Activated naive CD4-positive, alpha-beta T cell treated with anti-CD3 and anti-CD28 coated beads, Interleukin-2, amount 50 U/mL, for 24 hours (primary cell): Measurements from ENCODE around the gene MSH4.

ENCODE experiments used
- H3K27ac Mint-ChIP-seq: one replicate; pipeline ENCODE4 v1.8.0; 2021; ENCODE audit warnings: mild to moderate bottlenecking, mixed read lengths
- H3K27me3 Mint-ChIP-seq: one replicate; pipeline ENCODE4 v1.8.0; 2021; ENCODE audit warnings: mixed read lengths
- H3K36me3 Mint-ChIP-seq: one replicate; pipeline ENCODE4 v1.8.0; 2021; ENCODE audit warnings: mixed read lengths
- H3K4me1 Mint-ChIP-seq: one replicate; pipeline ENCODE4 v1.8.0; 2021; ENCODE audit warnings: mixed read lengths
- H3K4me3 Mint-ChIP-seq: one replicate; pipeline ENCODE4 v1.8.0; 2021; ENCODE audit warnings: mild to moderate bottlenecking, mixed read lengths
- H3K9me3 Mint-ChIP-seq: one replicate; pipeline ENCODE4 v1.8.0; 2021; ENCODE audit warnings: mixed read lengths

Gene MSH4

GRCh38 chr1:75952016-75952415 is 155.3 kb downstream of the MSH4 start:
- H3K27me3 Mint-ChIP-seq, result peaks cover 3% of the 10 kb centered on the region
- H3K27ac Mint-ChIP-seq, result no peak overlapping the region
- no peaks in the 10 kb centered on the region for H3K4me1 Mint-ChIP-seq
- H3K36me3 Mint-ChIP-seq, result no peaks in the 10 kb centered on the region
- no peaks in the 10 kb centered on the region for H3K9me3 Mint-ChIP-seq
- H3K4me3 Mint-ChIP-seq, result no peak overlapping the region

- H3K27ac Mint-ChIP-seq, result no peak overlapping the region
- no peaks in the 10 kb centered on the region for H3K4me1 Mint-ChIP-seq
- H3K36me3 Mint-ChIP-seq, result no peaks in the 10 kb centered on the region
- H3K4me3 Mint-ChIP-seq, result no peak overlapping the region
- H3K27me3 Mint-ChIP-seq, result no peaks in the 10 kb centered on the region
- H3K9me3 Mint-ChIP-seq, result no peaks in the 10 kb centered on the region
Measured at GRCh38 chr1:75953461-75953860, 156.8 kb downstream of the MSH4 start.

GRCh38 chr1:75954586-75954985 is 157.9 kb downstream of the MSH4 start:
- Mint-ChIP-seq H3K27ac (no peak overlapping the region), H3K4me3 (no peak overlapping the region), H3K27me3 (no peaks in the 10 kb centered on the region), H3K9me3 (no peaks in the 10 kb centered on the region), H3K36me3 (no peaks in the 10 kb centered on the region), H3K4me1 (no peaks in the 10 kb centered on the region)
